ENCODE results near the gene WWOX.
"Not testable (repeated sequence)": the region's sequence is repeated elsewhere in the genome, so short reads cannot be mapped to it uniquely, and the experiment has no call there.

Gene WWOX

GRCh38 chr16:78510496-78510895 is 411.0 kb downstream of the WWOX start:
- Histone ChIP-seq H3K9ac (no peak overlapping the region), H3K79me2 (ENCODE audit: insufficient read depth, low read depth) (no peaks in the 10 kb centered on the region), H3K27me3 (ENCODE audit: insufficient read depth, low read depth) (no peaks in the 10 kb centered on the region), H2AFZ (ENCODE audit: low read depth) (no peak overlapping the region), H3K4me3 (IDR thresholded peaks at IDR 0.05; ENCODE audit: insufficient read depth, low read depth, low read length) (no peak overlapping the region), H4K20me1 (ENCODE audit: insufficient read depth) (no peaks in the 10 kb centered on the region), H3K4me2 (no peak overlapping the region), H3K36me3 (ENCODE audit: insufficient read depth) (no peaks in the 10 kb centered on the region), H3K27ac (no peak overlapping the region), H3K4me1 (ENCODE audit: low read depth, poor library complexity, severe bottlenecking) (no peaks in the 10 kb centered on the region)
- TF ChIP-seq CTCF (conservative IDR thresholded peaks at IDR 0.05; ENCODE audit: low read depth, low read length), result no peak

GRCh38 chr16:78513838-78514237 is 414.4 kb downstream of the WWOX start:
- Histone ChIP-seq H3K4me1 (ENCODE audit: low read depth, poor library complexity, severe bottlenecking) (no peaks in the 10 kb centered on the region), H3K27ac (no peak overlapping the region), H3K27me3 (ENCODE audit: insufficient read depth, low read depth) (no peaks in the 10 kb centered on the region), H3K4me2 (no peak overlapping the region), H3K79me2 (ENCODE audit: insufficient read depth, low read depth) (no peaks in the 10 kb centered on the region), H3K9ac (no peak overlapping the region), H2AFZ (ENCODE audit: low read depth) (no peak overlapping the region), H3K4me3 (IDR thresholded peaks at IDR 0.05; ENCODE audit: insufficient read depth, low read depth, low read length) (no peak overlapping the region), H4K20me1 (ENCODE audit: insufficient read depth) (no peaks in the 10 kb centered on the region), H3K36me3 (ENCODE audit: insufficient read depth) (no peaks in the 10 kb centered on the region)
- no peak for TF ChIP-seq CTCF (conservative IDR thresholded peaks at IDR 0.05; ENCODE audit: low read depth, low read length)

- not testable (repeated sequence) for H3K36me3 ChIP-seq (ENCODE audit: insufficient read depth); H3K27ac ChIP-seq; H4K20me1 ChIP-seq (ENCODE audit: insufficient read depth); H3K4me1 ChIP-seq (ENCODE audit: low read depth, poor library complexity, severe bottlenecking); H2AFZ ChIP-seq (ENCODE audit: low read depth); H3K4me3 ChIP-seq (IDR thresholded peaks at IDR 0.05; ENCODE audit: insufficient read depth, low read depth, low read length); H3K79me2 ChIP-seq (ENCODE audit: insufficient read depth, low read depth); H3K27me3 ChIP-seq (ENCODE audit: insufficient read depth, low read depth); H3K9ac ChIP-seq; H3K4me2 ChIP-seq
Measured at GRCh38 chr16:78514888-78515287, 415.4 kb downstream of the WWOX start.

GRCh38 chr16:78515421-78515820 is 416.0 kb downstream of the WWOX start:
- Histone ChIP-seq H3K79me2 (ENCODE audit: insufficient read depth, low read depth) (no peaks in the 10 kb centered on the region), H3K27ac (no peak overlapping the region), H2AFZ (ENCODE audit: low read depth) (no peak overlapping the region), H3K36me3 (ENCODE audit: insufficient read depth) (no peaks in the 10 kb centered on the region), H3K4me3 (IDR thresholded peaks at IDR 0.05; ENCODE audit: insufficient read depth, low read depth, low read length) (no peak overlapping the region), H3K27me3 (ENCODE audit: insufficient read depth, low read depth) (no peaks in the 10 kb centered on the region), H3K4me1 (ENCODE audit: low read depth, poor library complexity, severe bottlenecking) (no peaks in the 10 kb centered on the region), H3K9ac (no peak overlapping the region), H3K4me2 (no peak overlapping the region), H4K20me1 (ENCODE audit: insufficient read depth) (no peaks in the 10 kb centered on the region)
- TF ChIP-seq CTCF (conservative IDR thresholded peaks at IDR 0.05; ENCODE audit: low read depth, low read length), result no peak

GRCh38 chr16:78516006-78516736 is 416.7 kb downstream of the WWOX start:
- Histone ChIP-seq H3K4me3 (IDR thresholded peaks at IDR 0.05; ENCODE audit: insufficient read depth, low read depth, low read length) (no peak overlapping the region), H3K79me2 (ENCODE audit: insufficient read depth, low read depth) (no peaks in the 10 kb centered on the region), H3K4me1 (ENCODE audit: low read depth, poor library complexity, severe bottlenecking) (no peaks in the 10 kb centered on the region), H3K36me3 (ENCODE audit: insufficient read depth) (no peaks in the 10 kb centered on the region), H2AFZ (ENCODE audit: low read depth) (no peak overlapping the region), H3K4me2 (no peak overlapping the region), H3K27ac (no peak overlapping the region), H4K20me1 (ENCODE audit: insufficient read depth) (no peaks in the 10 kb centered on the region), H3K27me3 (ENCODE audit: insufficient read depth, low read depth) (no peaks in the 10 kb centered on the region), H3K9ac (no peak overlapping the region)
- TF ChIP-seq CTCF (conservative IDR thresholded peaks at IDR 0.05; ENCODE audit: low read depth, low read length), result no peak

Data from KMS-11 (cell line).